IMR-90 (cell line): ENCODE measurements around the gene PTGS1. TPM values are rescaled to one million over a fixed set of nuclear protein-coding genes. Genes with fewer than 3 reads are reported as not detected.

Experiments
- ATAC-seq: fragments of 200-7000 bp; cut with Tn5 transposase; 2 replicates; pipeline ENCODE4 v1.9.1; 2020; ENCODE audit warnings: low read depth, mild to moderate bottlenecking, moderate library complexity
- BruUV-seq: library from RNA; stranded (reverse); fragments of 400-500 nt; replicated peaks from 2 replicates; lab custom pipeline; 2021; lab: Mats Ljungman, UMichigan
- CTCF ChIA-PET: fragments of 300-600 bp; formaldehyde crosslinking; extraction: SDS; loops from one replicate; lab custom pipeline; 2021; ENCODE audit warnings: antibody characterized with exemption; lab: Yijun Ruan, JAX
- POLR2A ChIA-PET: fragments of 300-600 bp; sonication (Branson Sonifier 250); formaldehyde crosslinking; loops from one replicate; lab custom pipeline; 2022; ENCODE audit warnings: antibody characterized with exemption; ENCODE audit not compliant: unreplicated experiment; lab: Charles Lee
- DNase-seq: peaks from one replicate; pipeline ENCODE4 v3.0.0; 2013
- H2AFZ ChIP-seq: replicated peaks from 2 replicates; pipeline ENCODE3; 2013; ENCODE audit warnings: low read length, mild to moderate bottlenecking; ENCODE audit not compliant: poor library complexity
- H2AK5ac ChIP-seq: 2 replicates; pipeline ENCODE4 v1.6.1; 2013; ENCODE audit warnings: low read depth, low read length, inconsistent platforms
- H2AK9ac ChIP-seq: replicated peaks from 2 replicates; pipeline ENCODE3; 2013; ENCODE audit warnings: mild to moderate bottlenecking, low read depth, low read length, moderate library complexity; ENCODE audit not compliant: poor library complexity
- H2BK120ac ChIP-seq: 2 replicates; pipeline ENCODE4 v1.6.1; 2013; ENCODE audit warnings: low read depth, low read length, inconsistent platforms
- H2BK15ac ChIP-seq: 3 replicates; pipeline ENCODE4 v1.6.1; 2013; ENCODE audit warnings: low read depth, low read length, inconsistent platforms
- H2BK20ac ChIP-seq: 2 replicates; pipeline ENCODE4 v1.6.1; 2013; ENCODE audit warnings: low read depth, mild to moderate bottlenecking, inconsistent platforms, low read length, moderate library complexity
- H2BK5ac ChIP-seq: 2 replicates; pipeline ENCODE4 v1.6.1; 2013; ENCODE audit warnings: mild to moderate bottlenecking, low read depth, low read length, inconsistent platforms; ENCODE audit not compliant: poor library complexity, severe bottlenecking
- H3K14ac ChIP-seq: replicated peaks from 2 replicates; pipeline ENCODE4 v1.6.1; 2013; ENCODE audit warnings: low read depth, low read length, inconsistent platforms
- H3K18ac ChIP-seq: 2 replicates; pipeline ENCODE4 v1.6.1; 2013; ENCODE audit warnings: low read depth, low read length, control low read depth
- H3K23ac ChIP-seq: 2 replicates; pipeline ENCODE4 v1.6.1; 2013; ENCODE audit warnings: low read depth, low read length, inconsistent platforms
- H3K27ac ChIP-seq: 2 replicates; pipeline ENCODE4 v1.5.1; 2013; ENCODE audit warnings: mild to moderate bottlenecking, control low read depth, low read length; ENCODE audit not compliant: insufficient read depth
- H3K27me3 ChIP-seq: 2 replicates; pipeline ENCODE4 v1.6.1; 2013; ENCODE audit warnings: low read length; ENCODE audit not compliant: control insufficient read depth, insufficient read depth
- H3K36me3 ChIP-seq: 2 replicates; pipeline ENCODE4 v1.6.1; 2013; ENCODE audit warnings: low read length, mixed read lengths; ENCODE audit not compliant: control insufficient read depth, insufficient read depth
- H3K4ac ChIP-seq: 2 replicates; pipeline ENCODE4 v1.6.1; 2013; ENCODE audit warnings: low read depth, low read length, inconsistent platforms
- H3K4me1 ChIP-seq: 2 replicates; pipeline ENCODE4 v1.6.1; 2013; ENCODE audit warnings: low read length, mixed read lengths; ENCODE audit not compliant: control insufficient read depth, insufficient read depth
- H3K4me2 ChIP-seq: 2 replicates; pipeline ENCODE4 v1.6.1; 2013; ENCODE audit warnings: low read depth, mild to moderate bottlenecking, control low read depth, low read length, moderate library complexity
- H3K4me3 ChIP-seq: 2 replicates; pipeline ENCODE4 v1.5.1; 2013; ENCODE audit warnings: low read depth, mild to moderate bottlenecking, control low read depth, low read length, moderate library complexity; ENCODE audit not compliant: insufficient read depth
- H3K56ac ChIP-seq: 2 replicates; pipeline ENCODE4 v1.6.1; 2013; ENCODE audit warnings: low read length, inconsistent platforms; ENCODE audit not compliant: insufficient read depth; ENCODE audit errors: extremely low read depth
- H3K79me1 ChIP-seq, 2 experiments: 2 replicates each; pipeline ENCODE4 v1.6.1; 2013; ENCODE audit warnings: low read length in 2 of 2, inconsistent platforms in 1 of 2, low read depth in 1 of 2
- H3K9ac ChIP-seq: 2 replicates; pipeline ENCODE4 v1.6.1; 2013; ENCODE audit warnings: low read depth, low read length, control low read depth
- H3K9me1 ChIP-seq: 2 replicates; pipeline ENCODE4 v1.6.1; 2013; ENCODE audit warnings: low read length, inconsistent platforms; ENCODE audit not compliant: insufficient read depth
- H3K9me3 ChIP-seq: 2 replicates; pipeline ENCODE4 v1.6.1; 2013; ENCODE audit warnings: low read length; ENCODE audit not compliant: control insufficient read depth, insufficient read depth
- H4K20me1 ChIP-seq: 2 replicates; pipeline ENCODE4 v1.6.1; 2013; ENCODE audit warnings: low read length, inconsistent platforms; ENCODE audit not compliant: insufficient read depth
- H4K5ac ChIP-seq: 2 replicates; pipeline ENCODE4 v1.6.1; 2013; ENCODE audit warnings: mild to moderate bottlenecking, low read depth, low read length, control low read depth
- H4K8ac ChIP-seq, 2 experiments: 2 replicates each; pipeline ENCODE4 v1.6.1; 2013; ENCODE audit warnings: low read depth in 2 of 2, low read length in 2 of 2, control low read depth in 1 of 2, inconsistent platforms in 1 of 2
- H4K91ac ChIP-seq: 2 replicates; pipeline ENCODE4 v1.6.1; 2013; ENCODE audit warnings: low read depth, low read length, inconsistent platforms; ENCODE audit not compliant: insufficient read depth
- BHLHE40 ChIP-seq: fragments of 150-350 bp; IDR thresholded peaks from 2 replicates; pipeline ENCODE4 v1.6.1; 2016; ENCODE audit warnings: mild to moderate bottlenecking, low read depth, low read length
- CEBPB ChIP-seq: IDR thresholded peaks from 2 replicates; pipeline ENCODE4 v1.6.1; 2012; ENCODE audit warnings: low read depth, low read length, improper control_type of control experiment
- CHD1 ChIP-seq: IDR thresholded peaks from 2 replicates; pipeline ENCODE4 v1.6.1; 2012; ENCODE audit warnings: low read depth, low read length, improper control_type of control experiment
- CTCF ChIP-seq: conservative IDR thresholded peaks from 2 replicates; pipeline ENCODE4 v1.5.1; 2012; ENCODE audit warnings: mild to moderate bottlenecking, low read depth, low read length, improper control_type of control experiment
- ELK1 ChIP-seq: fragments of 150-350 bp; IDR thresholded peaks from 2 replicates; pipeline ENCODE4 v1.6.1; 2016; ENCODE audit warnings: low read depth, mild to moderate bottlenecking, low read length, moderate library complexity, borderline replicate concordance
- FOS ChIP-seq: fragments of 150-350 bp; IDR thresholded peaks from 2 replicates; pipeline ENCODE4 v1.6.1; 2016; ENCODE audit warnings: low read depth, low read length
- MAZ ChIP-seq: IDR thresholded peaks from 2 replicates; pipeline ENCODE4 v1.6.1; 2012; ENCODE audit warnings: low read depth, mild to moderate bottlenecking, low read length, improper control_type of control experiment, moderate library complexity, borderline replicate concordance
- MXI1 ChIP-seq: IDR thresholded peaks from 2 replicates; pipeline ENCODE4 v1.6.1; 2012; ENCODE audit warnings: low read depth, mild to moderate bottlenecking, low read length, moderate library complexity, borderline replicate concordance
- NFE2L2 ChIP-seq: fragments of 150-350 bp; IDR thresholded peaks from 2 replicates; pipeline ENCODE4 v1.6.1; 2016; ENCODE audit warnings: low read depth, mild to moderate bottlenecking, low read length
- POLR2A ChIP-seq: IDR thresholded peaks from 2 replicates; pipeline ENCODE4 v1.6.1; 2012; ENCODE audit warnings: mild to moderate bottlenecking, low read depth, low read length
- RAD21 ChIP-seq: IDR thresholded peaks from 2 replicates; pipeline ENCODE4 v1.6.1; 2012; ENCODE audit warnings: low read length, improper control_type of control experiment
- RCOR1 ChIP-seq: IDR thresholded peaks from 2 replicates; pipeline ENCODE4 v1.6.1; 2012; ENCODE audit warnings: mild to moderate bottlenecking, low read length, improper control_type of control experiment; ENCODE audit not compliant: insufficient replicate concordance
- RFX5 ChIP-seq: IDR thresholded peaks from 2 replicates; pipeline ENCODE4 v1.8.0; 2012; ENCODE audit warnings: low read depth, mild to moderate bottlenecking, low read length, moderate library complexity
- SMC3 ChIP-seq: fragments of 150-350 bp; IDR thresholded peaks from 2 replicates; pipeline ENCODE4 v1.6.1; 2016; ENCODE audit warnings: low read depth, mild to moderate bottlenecking, antibody characterized with exemption, low read length, moderate library complexity
- WGBS, 2 experiments: methylation state at CpG; one replicate each; pipeline versions ENCODE4 v1.1.5 to v1.1.7; 2013; ENCODE audit warnings: missing lambda C conversion rate in 2 of 2; ENCODE audit not compliant: insufficient read length in 1 of 2; ENCODE audit errors: extremely low coverage in 2 of 2; 5-methylcytosine and 5-hydroxymethylcytosine counted together
- dilution Hi-C: fragments of 300-500 bp; cut with HindIII; formaldehyde crosslinking; loops from one replicate; pipeline ENCODE4 v1.14.3; 2018; ENCODE audit warnings: low sequenced_read_pairs; ENCODE audit not compliant: unreplicated experiment
- in situ Hi-C: fragments of 300-500 bp; cut with MboI; formaldehyde crosslinking; loops from 3 replicates; pipeline ENCODE4 v1.14.3; 2019; ENCODE audit warnings: low sequenced_read_pairs, inconsistent platforms, mixed read lengths
- intact Hi-C: fragments of 100-400 bp; cut with micrococcal nuclease; formaldehyde crosslinking; loops from 2 replicates; pipeline ENCODE4 v1.10.0; 2022
- polyA plus RNA-seq, 3 experiments: library from polyadenylated mRNA; depleted of rRNA; stranded (reverse); fragments of >200 nt; gene quantifications; 2 replicates each; pipeline ENCODE4 v1.2.3, GENCODE V29; 2012; ENCODE audit warnings: low replicate concordance in 1 of 3
- total RNA-seq: library from RNA; depleted of rRNA; stranded (reverse); fragments of >200 nt; gene quantifications from 2 replicates; pipeline ENCODE4 v1.2.3, GENCODE V29; 2012
- TF ChIP-seq, protein P1 (sequence below): fragments of 150-350 bp; IDR thresholded peaks from 2 replicates; pipeline ENCODE4 v1.6.1; 2017; ENCODE audit warnings: mild to moderate bottlenecking, antibody characterized with exemption, low read length, low read depth

PTGS1 gene
- total and polyA plus RNA-seq, 2 of the 4 experiments (the other 2 are of a cell fraction), result 24.7 to 38.3 TPM

DNA sequence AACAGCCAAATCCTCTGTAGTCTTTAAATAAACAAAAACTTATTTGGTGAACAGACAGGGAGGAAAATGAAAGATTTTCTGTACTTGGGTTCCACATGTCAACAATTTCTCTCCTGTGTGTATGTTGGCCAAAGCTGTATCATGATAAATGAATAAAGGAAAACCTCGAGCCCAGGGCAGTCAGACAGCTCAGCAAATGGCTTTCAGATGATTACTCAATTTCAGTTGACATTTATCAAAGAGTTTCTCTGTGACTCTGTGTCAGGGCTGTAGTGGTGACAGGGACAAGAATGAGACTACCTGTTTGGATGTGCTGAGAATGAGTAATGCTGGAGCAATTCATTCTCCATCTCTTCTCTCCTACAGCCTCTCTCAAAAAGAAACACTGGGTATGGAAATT is 45.7 kb upstream of the PTGS1 start:
- intact Hi-C loops, result no loop called here
- DNase-seq, result peak; percentile 52
- dilution Hi-C loops, result no loop called here
- Histone ChIP-seq H4K5ac (no peak overlapping the region), H2AK5ac (no peak overlapping the region), H3K9me3 (no peaks in the 10 kb centered on the region), H3K79me1 (peaks cover 0 to 4% of the 10 kb centered on the region in 2 experiments; a peak in 1 of 4 replicates), H2AK9ac (no peak overlapping the region), H3K4ac (no peak overlapping the region), H4K8ac (no peak overlapping the region), H3K4me1 (peaks cover 11% of the 10 kb centered on the region), H4K20me1 (peaks cover 11% of the 10 kb centered on the region; the same call in 1 of the 2 replicates), H3K18ac (no peak overlapping the region), H3K27me3 (no peaks in the 10 kb centered on the region), H3K14ac (no peak overlapping the region), H2BK20ac (no peak overlapping the region), H3K4me3 (no peak overlapping the region), H4K91ac (no peak overlapping the region), H3K4me2 (peak overlapping the region; percentile 8), H3K36me3 (peaks cover 11% of the 10 kb centered on the region), H3K9me1 (peaks cover 16% of the 10 kb centered on the region), H3K27ac (no peak overlapping the region), H3K56ac (no peak overlapping the region), H2BK5ac (peak overlapping the region; percentile 0), H2BK120ac (no peak overlapping the region), H3K9ac (no peak overlapping the region), H2AFZ (no peak overlapping the region), H3K23ac (no peak overlapping the region), H2BK15ac (no peak overlapping the region)
- in situ Hi-C loops, result no loop called here
- no peak for TF ChIP-seq RFX5
- TF ChIP-seq POLR2A, result no peak
- TF ChIP-seq CEBPB, result no peak
- no peak for TF ChIP-seq FOS
- no peak for TF ChIP-seq CTCF
- TF ChIP-seq, protein P1, sequence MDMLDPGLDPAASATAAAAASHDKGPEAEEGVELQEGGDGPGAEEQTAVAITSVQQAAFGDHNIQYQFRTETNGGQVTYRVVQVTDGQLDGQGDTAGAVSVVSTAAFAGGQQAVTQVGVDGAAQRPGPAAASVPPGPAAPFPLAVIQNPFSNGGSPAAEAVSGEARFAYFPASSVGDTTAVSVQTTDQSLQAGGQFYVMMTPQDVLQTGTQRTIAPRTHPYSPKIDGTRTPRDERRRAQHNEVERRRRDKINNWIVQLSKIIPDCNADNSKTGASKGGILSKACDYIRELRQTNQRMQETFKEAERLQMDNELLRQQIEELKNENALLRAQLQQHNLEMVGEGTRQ, result no peak
- TF ChIP-seq ELK1, result no peak
- TF ChIP-seq RCOR1, result no peak
- TF ChIP-seq RAD21, result no peak
- no peak for TF ChIP-seq NFE2L2
- TF ChIP-seq CHD1, result no peak
- TF ChIP-seq MXI1, result no peak
- TF ChIP-seq BHLHE40, result no peak
- TF ChIP-seq MAZ, result no peak
- TF ChIP-seq SMC3, result no peak
- no CpG with 5 or more reads among the region's 1 CpG for WGBS, 2 experiments
- POLR2A ChIA-PET, result no interaction called here
- ATAC-seq, result peak; percentile 80
- BruUV-seq, result no TSS peak
- CTCF ChIA-PET, result no interaction called here
